ENCODE measurements around the gene RPL11. TPM values are rescaled to one million over a fixed set of nuclear protein-coding genes. Genes with fewer than 3 reads are reported as not detected.

RPL11 gene
- total and polyA plus RNA-seq, 2 of the 4 experiments (the other 2 are of a cell fraction): 452 to 1,692 TPM

GRCh38 chr1:23745515-23745914, 53.9 kb downstream of the RPL11 start:
- no peak overlapping the region for H3K4ac ChIP-seq (ENCODE audit: low read depth, low read length)
- H3K14ac ChIP-seq (replicated peaks; ENCODE audit: low read depth, low read length): no peak overlapping the region
- no peak overlapping the region for H3K4me2 ChIP-seq (ENCODE audit: low read depth, low read length)
- no peak overlapping the region for H3K9ac ChIP-seq (ENCODE audit: low read depth, low read length)
- CTCF ChIA-PET: interaction anchor here (0.5 to 1.1 kb wide), 6 partner anchors 8 to 366 kb away, joined by 3 to 4 read pairs (median 3); partner anchors contain the start of gene RPL11
- intact Hi-C loops (cut with micrococcal nuclease): no loop called here
- peaks cover 47% of the 10 kb centered on the region for H4K20me1 ChIP-seq (ENCODE audit: insufficient read depth, low read length)
- no peak overlapping the region for H2BK120ac ChIP-seq (ENCODE audit: low read depth, low read length)
- ATAC-seq (ENCODE audit: low read depth): no peak
- peaks cover 4% of the 10 kb centered on the region for H3K36me3 ChIP-seq (ENCODE audit: control insufficient read depth, insufficient read depth, low read length)
- H3K56ac ChIP-seq (ENCODE audit: extremely low read depth, insufficient read depth, low read length): no peak overlapping the region
- no peaks in the 10 kb centered on the region for H3K27me3 ChIP-seq (ENCODE audit: control insufficient read depth, insufficient read depth, low read length)
- H3K79me1 ChIP-seq (ENCODE audit: low read depth in 1 of 2, low read length in 2 of 2): peaks cover 25 to 67% of the 10 kb centered on the region in 2 experiments
- H3K18ac ChIP-seq (ENCODE audit: low read depth, low read length): no peak overlapping the region
- TF ChIP-seq ELK1 (IDR thresholded peaks at IDR 0.05; ENCODE audit: borderline replicate concordance, low read depth, low read length) (no peak), CTCF (conservative IDR thresholded peaks at IDR 0.05; ENCODE audit: low read depth, low read length) (peak; percentile 45), MAFK (IDR thresholded peaks at IDR 0.05; ENCODE audit: low read depth, low read length) (peak; percentile 60), FOS (IDR thresholded peaks at IDR 0.05; ENCODE audit: low read depth, low read length) (no peak)
- no peak overlapping the region for H3K4me3 ChIP-seq (ENCODE audit: insufficient read depth, low read depth, low read length)
- no peak overlapping the region for H2BK15ac ChIP-seq (ENCODE audit: low read depth, low read length)
- no peak overlapping the region for H2BK20ac ChIP-seq (ENCODE audit: low read depth, low read length)
- H3K4me1 ChIP-seq (ENCODE audit: control insufficient read depth, insufficient read depth, low read length): peaks cover 2% of the 10 kb centered on the region
- H2BK5ac ChIP-seq (ENCODE audit: low read depth, low read length, poor library complexity, severe bottlenecking): no peak overlapping the region
- no peak overlapping the region for H4K8ac ChIP-seq (ENCODE audit: low read depth in 2 of 2, low read length in 2 of 2)
- H2AFZ ChIP-seq (replicated peaks; ENCODE audit: low read length, poor library complexity): no peak overlapping the region
- in situ Hi-C loops (cut with MboI; ENCODE audit: low sequenced_read_pairs): no loop called here
- H2AK5ac ChIP-seq (ENCODE audit: low read depth, low read length): no peak overlapping the region
- no peak overlapping the region for H3K23ac ChIP-seq (ENCODE audit: low read depth, low read length)
- dilution Hi-C loops (cut with HindIII; ENCODE audit: low sequenced_read_pairs, unreplicated experiment): no loop called here
- POLR2A ChIA-PET (ENCODE audit: unreplicated experiment): no interaction called here
- peak; percentile 62 for DNase-seq
- WGBS, 2 experiments (ENCODE audit: extremely low coverage in 2 of 2, insufficient read length in 1 of 2): no CpG with 5 or more reads among the region's 1 CpG
- no peak overlapping the region for H4K5ac ChIP-seq (ENCODE audit: low read depth, low read length)
- BruUV-seq (replicated peaks): no TSS peak
- peaks cover 3% of the 10 kb centered on the region; the same call in 1 of the 2 replicates for H3K9me1 ChIP-seq (ENCODE audit: insufficient read depth, low read length)
- no peak overlapping the region for H4K91ac ChIP-seq (ENCODE audit: insufficient read depth, low read depth, low read length)
- H3K27ac ChIP-seq (ENCODE audit: insufficient read depth, low read length): no peak overlapping the region
- H3K9me3 ChIP-seq (ENCODE audit: control insufficient read depth, insufficient read depth, low read length): no peaks in the 10 kb centered on the region
- H2AK9ac ChIP-seq (replicated peaks; ENCODE audit: low read depth, low read length, poor library complexity): no peak overlapping the region

Other genes with a start within 250 kb of the RPL11 start
- gene ASAP3, start 207.6 kb upstream of the RPL11 start, total RNA-seq (2012; rRNA removed): 15.3 and 18.6 TPM in 2 replicates
- gene ASAP3, start 207.6 kb upstream of the RPL11 start, polyA plus RNA-seq (2012; rRNA removed): 16.9 and 18.8 TPM in 2 replicates
- gene E2F2, start 160.6 kb upstream of the RPL11 start, total RNA-seq (2012; rRNA removed): 0.36 and 0.56 TPM in 2 replicates
- gene E2F2, start 160.6 kb upstream of the RPL11 start, polyA plus RNA-seq (2012; rRNA removed): 0.39 and 0.51 TPM in 2 replicates
- 109 and 171 TPM in 2 replicates for gene ID3, start 132.3 kb upstream of the RPL11 start, total RNA-seq (2012; rRNA removed)
- gene ID3, start 132.3 kb upstream of the RPL11 start, polyA plus RNA-seq (2012; rRNA removed): 304 and 385 TPM in 2 replicates
- 40.7 and 44.4 TPM in 2 replicates for gene ELOA, start 51.7 kb downstream of the RPL11 start, total RNA-seq (2012; rRNA removed)
- 19.5 and 22.9 TPM in 2 replicates for gene ELOA, start 51.7 kb downstream of the RPL11 start, polyA plus RNA-seq (2012; rRNA removed)
- 23.8 and 34.2 TPM in 2 replicates for gene PITHD1, start 86.6 kb downstream of the RPL11 start, total RNA-seq (2012; rRNA removed)
- 31.8 and 32.0 TPM in 2 replicates for gene PITHD1, start 86.6 kb downstream of the RPL11 start, polyA plus RNA-seq (2012; rRNA removed)
- 43.9 and 44.3 TPM in 2 replicates for gene LYPLA2, start 99.3 kb downstream of the RPL11 start, total RNA-seq (2012; rRNA removed)
- 78.6 and 88.5 TPM in 2 replicates for gene LYPLA2, start 99.3 kb downstream of the RPL11 start, polyA plus RNA-seq (2012; rRNA removed)
- 28.3 and 31.7 TPM in 2 replicates for gene GALE, start 108.9 kb downstream of the RPL11 start, total RNA-seq (2012; rRNA removed)
- 39.9 and 44.5 TPM in 2 replicates for gene GALE, start 108.9 kb downstream of the RPL11 start, polyA plus RNA-seq (2012; rRNA removed)
- gene HMGCL, start 133.6 kb downstream of the RPL11 start, total RNA-seq (2012; rRNA removed): 31.9 and 33.5 TPM in 2 replicates
- gene HMGCL, start 133.6 kb downstream of the RPL11 start, polyA plus RNA-seq (2012; rRNA removed): 25.3 and 30.6 TPM in 2 replicates
- 2.8 and 2.9 TPM in 2 replicates for gene FUCA1, start 176.5 kb downstream of the RPL11 start, total RNA-seq (2012; rRNA removed)
- gene FUCA1, start 176.5 kb downstream of the RPL11 start, polyA plus RNA-seq (2012; rRNA removed): 2.5 and 3.5 TPM in 2 replicates
- not detected in 2 replicates for gene CNR2, start 221.6 kb downstream of the RPL11 start, total RNA-seq (2012; rRNA removed)
- not detected in 2 replicates for gene CNR2, start 221.6 kb downstream of the RPL11 start, polyA plus RNA-seq (2012; rRNA removed)